Measurements from ENCODE around the gene ITGB1. TPM values are rescaled to one million over a fixed set of nuclear protein-coding genes. Genes with fewer than 3 reads are reported as not detected.

The ITGB1 gene
- total and polyA plus RNA-seq, 2 of the 8 experiments (the other 6 are each of a cell fraction or from before 2014, with no cell fraction given): 82.7 to 321 TPM

DNA sequence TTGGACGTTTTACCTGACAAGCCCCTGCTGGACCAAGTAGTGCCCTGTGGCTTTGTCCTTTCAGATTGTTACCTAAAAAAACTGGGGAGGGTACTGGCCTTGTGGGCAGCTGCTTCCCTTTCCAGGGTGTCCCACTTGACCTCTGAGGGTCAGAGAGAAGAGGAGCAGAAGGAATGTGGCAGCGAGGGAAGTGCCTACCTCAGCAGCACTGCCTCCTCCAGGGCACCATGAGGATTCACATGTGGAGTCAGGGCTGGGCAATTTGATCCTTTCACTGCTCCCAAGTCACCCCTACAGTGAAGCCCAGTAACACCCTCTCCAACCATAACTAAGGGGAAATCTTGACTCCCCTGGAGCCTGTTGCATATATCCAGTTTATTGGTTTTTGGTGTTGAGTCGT is 64.6 kb downstream of the ITGB1 start (continued):
- no peak for TF ChIP-seq SUZ12 (IDR thresholded peaks at IDR 0.05; ENCODE audit: low read length)
- TF ChIP-seq, protein P1, sequence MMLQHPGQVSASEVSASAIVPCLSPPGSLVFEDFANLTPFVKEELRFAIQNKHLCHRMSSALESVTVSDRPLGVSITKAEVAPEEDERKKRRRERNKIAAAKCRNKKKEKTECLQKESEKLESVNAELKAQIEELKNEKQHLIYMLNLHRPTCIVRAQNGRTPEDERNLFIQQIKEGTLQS (IDR thresholded peaks at IDR 0.05; ENCODE audit: insufficient read depth, low read depth, low read length): no peak
- TF ChIP-seq GTF2F1 (IDR thresholded peaks at IDR 0.05; ENCODE audit: borderline replicate concordance, low read depth, low read length): no peak
- TF ChIP-seq POLR2AphosphoS5 (IDR thresholded peaks at IDR 0.05; ENCODE audit: low read depth, low read length): peak; percentile 67; the same call in 1 of the 2 replicates
- TF ChIP-seq, protein P2, sequence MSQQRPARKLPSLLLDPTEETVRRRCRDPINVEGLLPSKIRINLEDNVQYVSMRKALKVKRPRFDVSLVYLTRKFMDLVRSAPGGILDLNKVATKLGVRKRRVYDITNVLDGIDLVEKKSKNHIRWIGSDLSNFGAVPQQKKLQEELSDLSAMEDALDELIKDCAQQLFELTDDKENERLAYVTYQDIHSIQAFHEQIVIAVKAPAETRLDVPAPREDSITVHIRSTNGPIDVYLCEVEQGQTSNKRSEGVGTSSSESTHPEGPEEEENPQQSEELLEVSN (IDR thresholded peaks at IDR 0.05): no peak
- TF ChIP-seq SAP30 (IDR thresholded peaks at IDR 0.05; ENCODE audit: insufficient read depth, insufficient replicate concordance, low read length): no peak
- TF ChIP-seq, protein P3, sequence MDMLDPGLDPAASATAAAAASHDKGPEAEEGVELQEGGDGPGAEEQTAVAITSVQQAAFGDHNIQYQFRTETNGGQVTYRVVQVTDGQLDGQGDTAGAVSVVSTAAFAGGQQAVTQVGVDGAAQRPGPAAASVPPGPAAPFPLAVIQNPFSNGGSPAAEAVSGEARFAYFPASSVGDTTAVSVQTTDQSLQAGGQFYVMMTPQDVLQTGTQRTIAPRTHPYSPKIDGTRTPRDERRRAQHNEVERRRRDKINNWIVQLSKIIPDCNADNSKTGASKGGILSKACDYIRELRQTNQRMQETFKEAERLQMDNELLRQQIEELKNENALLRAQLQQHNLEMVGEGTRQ (IDR thresholded peaks at IDR 0.05; ENCODE audit: low read length): no peak
- no peak for TF ChIP-seq TBP (IDR thresholded peaks at IDR 0.05; ENCODE audit: low read depth, low read length)

Data from H1 (cell line).